Choroid plexus epithelial cell (primary cell): ENCODE results near the gene DNA2.

Source experiments
- DNase-seq: peaks from one replicate; pipeline ENCODE4 v3.0.0-alpha.2; 2010; ENCODE audit warnings: low read depth
- H3K4me3 ChIP-seq: 2 replicates; pipeline ENCODE4 v1.5.1; 2011; ENCODE audit warnings: low read depth, mild to moderate bottlenecking, control low read depth, low read length, moderate library complexity
- TF ChIP-seq, protein P1 (sequence below): conservative IDR thresholded peaks from 2 replicates; pipeline ENCODE4 v1.5.1; 2011; ENCODE audit warnings: low read depth, mild to moderate bottlenecking, control low read depth, inconsistent platforms, low read length, moderate library complexity

DNA2 gene

DNA sequence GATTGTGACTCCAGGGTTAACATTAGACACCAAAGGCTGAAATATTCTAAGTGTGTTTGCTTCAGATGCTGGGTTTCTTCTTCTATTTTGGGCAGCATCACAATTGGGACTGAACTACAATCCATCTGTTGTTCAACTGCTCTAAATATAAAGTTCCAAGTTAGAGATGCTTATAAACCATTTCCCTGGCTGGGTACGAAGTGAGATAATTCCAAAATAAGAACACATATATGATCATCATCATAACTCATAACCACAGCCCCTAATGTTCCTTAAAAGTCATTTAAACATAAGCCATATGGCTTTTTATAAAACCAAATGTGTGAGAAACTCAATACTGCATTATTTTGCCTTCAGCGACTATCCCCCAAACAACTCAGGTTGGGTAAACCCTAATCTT lies 28.8 kb downstream of the DNA2 start:
- no peak for DNase-seq
- H3K4me3 ChIP-seq: no peak overlapping the region
- TF ChIP-seq, protein P1, sequence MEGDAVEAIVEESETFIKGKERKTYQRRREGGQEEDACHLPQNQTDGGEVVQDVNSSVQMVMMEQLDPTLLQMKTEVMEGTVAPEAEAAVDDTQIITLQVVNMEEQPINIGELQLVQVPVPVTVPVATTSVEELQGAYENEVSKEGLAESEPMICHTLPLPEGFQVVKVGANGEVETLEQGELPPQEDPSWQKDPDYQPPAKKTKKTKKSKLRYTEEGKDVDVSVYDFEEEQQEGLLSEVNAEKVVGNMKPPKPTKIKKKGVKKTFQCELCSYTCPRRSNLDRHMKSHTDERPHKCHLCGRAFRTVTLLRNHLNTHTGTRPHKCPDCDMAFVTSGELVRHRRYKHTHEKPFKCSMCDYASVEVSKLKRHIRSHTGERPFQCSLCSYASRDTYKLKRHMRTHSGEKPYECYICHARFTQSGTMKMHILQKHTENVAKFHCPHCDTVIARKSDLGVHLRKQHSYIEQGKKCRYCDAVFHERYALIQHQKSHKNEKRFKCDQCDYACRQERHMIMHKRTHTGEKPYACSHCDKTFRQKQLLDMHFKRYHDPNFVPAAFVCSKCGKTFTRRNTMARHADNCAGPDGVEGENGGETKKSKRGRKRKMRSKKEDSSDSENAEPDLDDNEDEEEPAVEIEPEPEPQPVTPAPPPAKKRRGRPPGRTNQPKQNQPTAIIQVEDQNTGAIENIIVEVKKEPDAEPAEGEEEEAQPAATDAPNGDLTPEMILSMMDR: no peak

DNA sequence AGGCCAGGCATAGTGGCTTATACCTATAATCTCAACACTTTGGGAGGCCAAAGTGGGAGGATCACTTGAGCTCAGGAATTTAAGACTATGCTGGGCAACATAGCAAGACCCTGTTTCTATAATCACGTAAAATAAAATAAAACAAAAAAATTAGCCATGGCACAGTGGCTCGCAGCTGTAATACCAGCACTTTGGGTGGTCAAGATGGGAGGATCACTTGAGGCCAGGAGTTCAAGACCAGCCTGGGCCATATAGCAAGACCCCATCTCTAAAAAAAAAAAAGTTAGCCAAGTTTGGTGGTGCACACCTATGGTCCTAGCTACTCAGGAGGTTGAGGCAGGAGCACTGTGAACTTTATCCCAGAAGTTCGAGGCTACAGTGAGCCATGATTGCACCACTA lies 30.9 kb downstream of the DNA2 start:
- TF ChIP-seq, protein P1: no peak
- DNase-seq: no peak
- no peak overlapping the region for H3K4me3 ChIP-seq

DNA sequence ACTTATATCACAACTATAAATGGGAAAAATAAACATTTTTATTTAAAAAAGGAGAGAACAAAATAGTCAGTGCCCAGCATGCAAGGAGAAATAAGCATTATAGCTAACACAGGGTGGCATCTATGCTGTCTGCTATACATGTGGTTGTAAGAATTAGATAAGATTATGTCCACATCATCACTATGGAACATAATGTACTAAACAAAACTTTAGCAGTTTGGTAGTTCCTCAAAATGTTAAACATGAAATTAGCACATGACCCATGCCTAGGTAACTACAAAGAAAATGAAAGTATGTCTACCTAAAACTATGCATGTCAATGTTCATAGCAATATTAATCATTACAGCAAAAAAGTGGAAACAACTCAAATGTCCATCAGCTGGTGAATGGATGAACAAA lies 36.0 kb downstream of the DNA2 start:
- DNase-seq: peak; percentile 10
- TF ChIP-seq, protein P1: no peak
- H3K4me3 ChIP-seq: no peak overlapping the region

DNA sequence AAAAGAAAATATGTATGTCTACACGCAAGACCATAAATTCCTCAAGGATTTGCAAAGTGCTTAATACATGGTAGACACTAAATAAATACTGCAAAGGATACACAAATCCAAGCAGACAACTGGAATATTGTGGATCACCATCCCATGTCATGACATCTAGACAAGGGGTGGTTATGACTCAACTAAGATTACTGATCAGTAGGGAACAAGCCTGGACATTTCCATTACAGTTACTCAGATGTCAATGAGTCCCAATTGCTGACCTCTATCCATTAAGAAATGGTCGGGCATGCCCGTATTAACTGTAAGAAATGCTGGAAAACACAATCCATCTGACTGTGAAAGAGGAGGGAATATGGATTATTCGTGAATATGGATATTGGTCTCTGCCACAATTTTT lies 37.1 kb downstream of the DNA2 start:
- TF ChIP-seq, protein P1: no peak
- H3K4me3 ChIP-seq: no peak overlapping the region

DNA sequence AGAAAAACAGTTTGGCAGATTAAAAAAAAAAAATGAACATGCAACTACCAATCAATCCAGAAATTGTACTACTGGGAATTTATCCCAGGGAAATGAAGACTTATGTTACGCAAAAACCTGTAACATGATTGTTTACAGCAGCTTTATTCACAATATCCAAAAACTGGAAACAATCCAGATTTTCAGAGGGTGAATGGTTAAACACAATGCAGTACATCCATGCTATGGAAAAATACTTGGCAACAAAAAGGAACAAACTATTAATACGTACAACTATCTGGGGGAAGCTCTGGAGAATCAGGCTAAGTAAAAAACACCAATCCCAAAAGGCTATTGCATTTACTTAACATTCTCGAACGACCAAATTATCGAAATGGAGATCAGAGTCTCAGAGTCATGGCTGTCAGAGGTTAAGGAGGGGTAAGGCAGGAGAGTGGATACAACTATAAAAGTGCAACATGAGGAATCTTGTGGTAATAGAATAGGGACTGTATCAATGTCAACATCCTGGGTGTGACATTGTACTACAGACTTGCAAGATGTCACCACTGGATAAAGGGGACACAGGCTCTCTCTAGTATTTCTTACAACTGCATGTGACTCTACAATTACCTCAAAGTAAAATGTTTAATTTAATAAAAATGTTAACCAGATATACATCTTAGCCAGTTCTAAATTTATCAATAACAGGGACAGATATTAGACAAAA lies 43.2 kb downstream of the DNA2 start:
- no peak overlapping the region for H3K4me3 ChIP-seq
- DNase-seq: no peak
- TF ChIP-seq, protein P1: no peak

More for the DNA sequence above, 37.1 kb downstream of the DNA2 start:
- no peak for DNase-seq

DNA sequence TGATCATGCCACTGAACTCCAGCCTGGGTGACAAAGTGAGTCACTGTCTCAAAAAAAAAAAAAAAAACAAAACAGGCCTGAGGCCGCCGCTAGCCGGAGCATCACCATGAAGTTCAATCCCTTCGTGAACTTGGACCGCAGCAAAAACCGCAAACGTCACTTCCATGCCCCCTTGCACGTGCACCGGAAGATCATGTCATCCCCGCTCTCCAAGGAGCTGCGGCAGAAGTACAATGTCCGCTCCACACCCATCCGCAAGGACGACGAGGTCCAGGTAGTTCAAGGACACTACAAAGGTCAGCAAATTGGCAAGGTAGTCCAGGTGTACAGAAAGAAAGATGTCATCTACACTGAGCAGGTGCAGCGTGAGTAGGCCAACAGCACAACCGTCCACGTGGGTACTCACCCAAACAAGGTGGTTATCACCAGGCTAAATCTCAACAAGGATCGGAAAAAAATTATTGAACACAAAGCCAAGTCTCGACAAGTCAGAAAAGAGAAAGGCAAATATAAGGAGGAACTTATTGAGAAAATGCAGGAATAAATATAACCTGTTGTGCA lies 47.2 kb downstream of the DNA2 start:
- no peak for DNase-seq
- TF ChIP-seq, protein P1: no peak
- H3K4me3 ChIP-seq: no peak overlapping the region

DNA sequence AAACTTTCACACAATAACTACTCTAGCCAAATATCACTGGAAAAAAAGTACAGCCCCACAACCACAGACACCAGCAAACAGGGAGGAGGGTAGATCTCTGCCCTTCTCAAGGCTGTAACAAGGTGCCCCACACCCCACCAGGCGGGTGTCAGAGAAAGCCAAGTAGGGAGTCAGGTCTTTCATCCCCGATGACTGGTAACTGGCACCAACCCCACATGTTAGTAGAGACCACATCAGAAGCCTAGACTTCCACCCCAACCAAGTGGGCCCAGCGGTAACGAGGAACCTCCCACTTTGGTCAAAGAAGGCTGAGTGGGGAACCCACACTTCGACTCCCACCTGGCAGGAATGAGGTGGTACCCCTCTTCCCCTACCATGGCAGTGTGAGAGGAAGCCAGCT lies 48.3 kb downstream of the DNA2 start:
- H3K4me3 ChIP-seq: no peak overlapping the region
- no peak for DNase-seq
- TF ChIP-seq, protein P1: no peak
